K562 (cell line): ENCODE results near the gene HSPA1L. TPM values are rescaled to one million over a fixed set of nuclear protein-coding genes. Genes with fewer than 3 reads are reported as not detected.
"Not testable (repeated sequence)": the region's sequence is repeated elsewhere in the genome, so short reads cannot be mapped to it uniquely, and the experiment has no call there.

Source experiments
- ATAC-seq: fragments of 200-7000 bp; cut with Tn5 transposase; 3 replicates; pipeline ENCODE4 v1.9.1; 2020; ENCODE audit warnings: moderate library complexity
- BruUV-seq: library from RNA; stranded (reverse); fragments of 400-500 nt; replicated peaks from 2 replicates; lab custom pipeline; 2021; lab: Mats Ljungman, UMichigan
- CTCF ChIA-PET: fragments of 300-600 bp; formaldehyde crosslinking; extraction: SDS; loops from one replicate; lab custom pipeline; 2021; ENCODE audit warnings: low intra/inter-chr PET ratio; lab: Yijun Ruan, JAX
- POLR2A ChIA-PET: fragments of 300-600, 350-650 bp; sonication (Branson Sonifier 250); formaldehyde crosslinking; extraction: SDS; loops from one replicate; lab custom pipeline; 2021; ENCODE audit warnings: antibody characterized with exemption, inconsistent platforms; lab: Yijun Ruan, JAX
- DNase-seq, 4 experiments: peaks; one replicate each; pipeline versions ENCODE4 v3.0.0 to v3.0.0-alpha.2; 2011 to 2018; ENCODE audit warnings: low spot score in 3 of 4, mixed read lengths in 3 of 4; ENCODE audit errors: extremely low read depth in 1 of 4
- FAIRE-seq: peaks from 2 replicates; lab custom pipeline; 2011; peaks lifted over from hg19 to GRCh38; lab: Jason Lieb, UNC
- H2AFZ ChIP-seq: 2 replicates; pipeline ENCODE4 v1.6.0; 2011; ENCODE audit warnings: low read depth, low read length, control low read depth, inconsistent platforms
- H3K27ac ChIP-seq: fragments of 200-600 bp; 3 replicates; pipeline ENCODE4 v1.8.0; 2011; ENCODE audit warnings: low read depth, mild to moderate bottlenecking, control low read depth, inconsistent platforms, low read length, moderate library complexity, mixed read lengths; ENCODE audit errors: extremely low read depth
- H3K27me3 ChIP-seq, 2 experiments: fragments of 300-600 bp in 1 of 2; 2 replicates in 1 of 2; 3 replicates in 1 of 2; pipeline versions ENCODE4 v1.6.0 to v1.8.0; 2011; ENCODE audit warnings: inconsistent platforms in 2 of 2, low read length in 2 of 2, mild to moderate bottlenecking in 1 of 2, mixed read lengths in 1 of 2, moderate library complexity in 1 of 2; ENCODE audit not compliant: control insufficient read depth in 2 of 2, insufficient read depth in 2 of 2
- H3K36me3 ChIP-seq: fragments of 300-600 bp; 3 replicates; pipeline ENCODE4 v1.8.0; 2011; ENCODE audit warnings: mild to moderate bottlenecking, low read length, inconsistent platforms; ENCODE audit not compliant: control insufficient read depth, insufficient read depth
- H3K4me1 ChIP-seq, 2 experiments: fragments of 200-600 bp in 1 of 2; replicated peaks in 1 of 2; 2 replicates in 1 of 2; 3 replicates in 1 of 2; pipeline versions ENCODE4 v1.5.1 to v1.8.0; 2011; ENCODE audit warnings: inconsistent platforms in 2 of 2, low read length in 2 of 2, mild to moderate bottlenecking in 1 of 2, mixed read lengths in 1 of 2, moderate library complexity in 1 of 2; ENCODE audit not compliant: control insufficient read depth in 2 of 2, insufficient read depth in 2 of 2
- H3K4me2 ChIP-seq: 2 replicates; pipeline ENCODE4 v1.6.1; 2011; ENCODE audit warnings: low read length, control low read depth, inconsistent platforms, mixed read lengths; ENCODE audit not compliant: insufficient read depth
- H3K4me3 ChIP-seq: fragments of 200-600 bp; sonication (generic), shearing (Covaris generic); 2 replicates; pipeline ENCODE4 v1.5.1; 2016; ENCODE audit warnings: control low read depth, inconsistent platforms
- H3K79me2 ChIP-seq: fragments of 200-600 bp; 3 replicates; pipeline ENCODE4 v1.8.0; 2011; ENCODE audit warnings: low read length, inconsistent platforms; ENCODE audit not compliant: control insufficient read depth, insufficient read depth
- H3K9ac ChIP-seq, 2 experiments: 2 replicates each; pipeline versions ENCODE4 v1.6.0 to v1.6.1; 2011; ENCODE audit warnings: low read depth in 2 of 2, low read length in 2 of 2, control low read depth in 1 of 2, inconsistent platforms in 1 of 2, mild to moderate bottlenecking in 1 of 2, mixed read lengths in 1 of 2; ENCODE audit not compliant: insufficient read depth in 1 of 2
- H3K9me1 ChIP-seq: one replicate; pipeline ENCODE4 v1.6.0; 2011; ENCODE audit warnings: inconsistent platforms, mild to moderate bottlenecking, low read length, moderate library complexity; ENCODE audit not compliant: control insufficient read depth, insufficient read depth
- H3K9me3 ChIP-seq: replicated peaks from 2 replicates; pipeline ENCODE4 v1.5.1; 2011; ENCODE audit warnings: low read depth, low read length, inconsistent platforms; ENCODE audit not compliant: control insufficient read depth, insufficient read depth
- H4K20me1 ChIP-seq: replicated peaks from 2 replicates; pipeline ENCODE4 v1.6.1; 2011; ENCODE audit warnings: low read length, inconsistent platforms, mixed read lengths; ENCODE audit not compliant: control insufficient read depth, insufficient read depth
- BCOR ChIP-seq: fragments of 450-650 bp; IDR thresholded peaks from 2 replicates; pipeline ENCODE4 v1.6.1; 2016
- CXXC5 ChIP-seq: fragments of 250-450 bp; sonication (Bioruptor Pico); IDR thresholded peaks from 2 replicates; pipeline ENCODE4 v1.8.0; 2022; ENCODE audit warnings: inconsistent platforms, mild to moderate bottlenecking, moderate library complexity
- DMBX1 ChIP-seq: fragments of 250-450 bp; sonication (Bioruptor Pico); IDR thresholded peaks from 2 replicates; pipeline ENCODE4 v1.8.0; 2022; ENCODE audit warnings: inconsistent platforms, mild to moderate bottlenecking, moderate library complexity, borderline replicate concordance
- FOXA3 ChIP-seq, 2 experiments: fragments of 450-650 bp in 1 of 2; sonication (generic) in 1 of 2; formaldehyde crosslinking; IDR thresholded peaks in 1 of 2; conservative IDR thresholded peaks in 1 of 2; 2 replicates each; pipeline versions ENCODE4 v1.4.0 to v1.8.0; 2020 to 2022; ENCODE audit warnings: mild to moderate bottlenecking in 2 of 2, missing genetic modification reagents in 1 of 2
- IFI16 ChIP-seq: fragments of 250-450 bp; sonication (Bioruptor Pico); IDR thresholded peaks from 2 replicates; pipeline ENCODE4 v2.1.2; 2022; ENCODE audit warnings: mild to moderate bottlenecking, inconsistent platforms
- MAZ ChIP-seq, 2 experiments: fragments of 450-650 bp in 1 of 2; sonication (generic) in 1 of 2; formaldehyde crosslinking; IDR thresholded peaks in 1 of 2; conservative IDR thresholded peaks in 1 of 2; 2 replicates each; pipeline versions ENCODE4 v1.4.0 to v1.5.0; 2020; ENCODE audit warnings: mild to moderate bottlenecking in 1 of 2, missing genetic modification reagents in 1 of 2
- MTF1 ChIP-seq: fragments of 250-450 bp; sonication (Bioruptor Pico); IDR thresholded peaks from 2 replicates; pipeline ENCODE4 v1.9.0; 2021; ENCODE audit warnings: moderate library complexity, mild to moderate bottlenecking, inconsistent platforms, borderline replicate concordance
- ZNF668 ChIP-seq: fragments of 250-450 bp; sonication (Bioruptor Pico); IDR thresholded peaks from 2 replicates; pipeline ENCODE4 v1.8.0; 2022; ENCODE audit warnings: mild to moderate bottlenecking, inconsistent platforms
- WGBS: fragments of 100-300 bp; shearing (Covaris generic); methylation state at CpG from one replicate; pipeline ENCODE4 v1.1.6; 2016; ENCODE audit warnings: low coverage, mixed read lengths; ENCODE audit not compliant: insufficient coverage; ENCODE audit errors: missing lambda C conversion rate; 5-methylcytosine and 5-hydroxymethylcytosine counted together
- in situ Hi-C: fragments of 300-500 bp; cut with MboI; formaldehyde crosslinking; loops from 4 replicates; pipeline ENCODE4 v1.15.0; 2018; ENCODE audit warnings: inconsistent platforms, mixed read lengths
- intact Hi-C: fragments of 100-400 bp; cut with micrococcal nuclease; formaldehyde crosslinking; loops from 2 replicates; pipeline ENCODE4 v1.14.2; 2022
- polyA plus RNA-seq, 8 experiments: library from polyadenylated mRNA; depleted of rRNA in 4 of 8; stranded (reverse) in 5 of 8; unstranded in 3 of 8; fragments of >200 nt; fragmentation: Nextera tagmentation in 2 of 8; fragmentation: Illumina TruSeq in 1 of 8; extraction: Ambion mirVana in 2 of 8; extraction: Trizol in 1 of 8; gene quantifications; 2 replicates each; pipeline versions ENCODE4 v1.2.1 to v1.2.3, GENCODE V29; 2011 to 2014; ENCODE audit warnings: inconsistent platforms in 1 of 8, missing spikeins in 1 of 8
- total RNA-seq, 7 experiments: library from RNA; depleted of rRNA in 6 of 7; stranded (reverse); fragments of >200 nt in 6 of 7; fragmentation: Illumina TruSeq in 2 of 7; extraction: Trizol in 2 of 7; gene quantifications; 2 replicates each; pipeline versions ENCODE4 v1.2.1 to v1.2.3, GENCODE V29; 2011 to 2021; ENCODE audit warnings: low replicate concordance in 1 of 7
- TF ChIP-seq, protein P1 (sequence below): fragments of 250-450 bp; sonication (Bioruptor Pico); IDR thresholded peaks from 2 replicates; pipeline ENCODE4 v1.8.0; 2022; ENCODE audit warnings: moderate library complexity, mild to moderate bottlenecking, inconsistent platforms

The HSPA1L gene
- total and polyA plus RNA-seq, 9 of the 15 experiments (the other 6 are each of a cell fraction or from before 2014, with no cell fraction given) = 0.14 to 2.1 (median 1.3) TPM

DNA sequence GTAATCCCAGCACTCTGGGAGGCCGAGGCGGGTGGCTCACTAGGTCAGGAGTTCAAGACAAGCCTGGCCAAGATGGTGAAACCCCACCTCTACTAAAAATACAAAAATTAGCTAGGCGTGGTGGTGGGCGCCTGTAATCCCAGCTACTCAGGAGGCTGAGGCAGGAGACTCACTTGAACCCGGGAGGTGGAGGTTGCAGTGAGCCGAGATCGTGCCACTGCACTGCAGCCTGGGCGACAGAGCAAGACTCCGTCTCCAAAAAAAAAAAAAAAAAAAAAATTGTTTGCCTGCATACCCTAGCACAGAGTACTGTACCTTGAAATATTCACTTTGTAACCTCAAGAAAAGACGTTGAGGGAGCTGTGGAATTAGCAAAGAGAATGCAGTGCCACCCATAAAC, 5.3 kb upstream of the HSPA1L start:
- H3K9me3 ChIP-seq, H3K4me3 ChIP-seq, BruUV-seq, CTCF ChIA-PET, H3K9me1 ChIP-seq, H2AFZ ChIP-seq, DNase-seq, ATAC-seq, H3K27me3 ChIP-seq, in situ Hi-C loops, FAIRE-seq: not testable (repeated sequence)
- H3K4me1 ChIP-seq = peaks cover 43 to 48% of the 10 kb centered on the region in 2 experiments
- H3K36me3 ChIP-seq = peaks cover 23% of the 10 kb centered on the region
- peaks cover 16% of the 10 kb centered on the region for H4K20me1 ChIP-seq
- peak overlapping the region; percentile 99; the same call in 1 of the 3 replicates for H3K27ac ChIP-seq
- POLR2A ChIA-PET = interaction anchor here (0.6 to 6.1 kb wide), 5 partner anchors 10 to 106 kb away, joined by 4 to 58 read pairs (median 9); partner anchors contain the start of gene LSM2
- intact Hi-C loops = loop anchor here (10.0 kb wide), 1 partner anchor 354 kb away; the partner anchor contains the start of genes AGPAT1 and RNF5
- TF ChIP-seq ZNF668 (peak; percentile 45; the same call in 1 of the 2 replicates), MAZ (CRISPR knock-in tag; conservative IDR thresholded peaks at IDR 0.05 in 1 of 2, IDR thresholded peaks at IDR 0.05 in 1 of 2) (0 out of 4 replicates have a peak, but pooled peaks of 1 of the 2 experiments have one; percentile 23), MTF1 (CRISPR knock-in tag) (0 out of 2 replicates have a peak, but pooled peaks have one; percentile 7), FOXA3 (CRISPR knock-in tag; conservative IDR thresholded peaks at IDR 0.05 in 1 of 2, IDR thresholded peaks at IDR 0.05 in 1 of 2) (peak in 1 of 2 experiments; percentile 5; a peak in 1 of 4 replicates), IFI16 (CRISPR knock-in tag) (0 out of 2 replicates have a peak, but pooled peaks have one; percentile 45), CXXC5 (CRISPR knock-in tag) (peak; percentile 34; the same call in 1 of the 2 replicates), DMBX1 (CRISPR knock-in tag) (0 out of 2 replicates have a peak, but pooled peaks have one; percentile 53), BCOR (0 out of 2 replicates have a peak, but pooled peaks have one; percentile 36)
- TF ChIP-seq, protein P1, sequence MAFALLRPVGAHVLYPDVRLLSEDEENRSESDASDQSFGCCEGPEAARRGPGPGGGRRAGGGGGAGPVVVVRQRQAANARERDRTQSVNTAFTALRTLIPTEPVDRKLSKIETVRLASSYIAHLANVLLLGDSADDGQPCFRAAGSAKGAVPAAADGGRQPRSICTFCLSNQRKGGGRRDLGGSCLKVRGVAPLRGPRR (CRISPR knock-in tag) = peak; percentile 60; the same call in 1 of the 2 replicates
- H3K79me2 ChIP-seq = peaks cover 64% of the 10 kb centered on the region
- peak overlapping the region; percentile 89; the same call in 1 of the 2 replicates for H3K4me2 ChIP-seq
- peak overlapping the region in 1 of 2 experiments; percentile 69; a peak in 2 of 4 replicates for H3K9ac ChIP-seq
- WGBS = 60% methylated on average over 10 of the region's 10 CpGs
